Mammary epithelial cell (primary cell): ENCODE data around the gene SLC17A4.

Experiments
- CTCF ChIP-seq, 2 donors: IDR thresholded peaks in 1 of 2; conservative IDR thresholded peaks in 1 of 2; 2 replicates each; pipeline ENCODE4 v1.5.1; 2011 to 2012; ENCODE audit warnings: inconsistent platforms in 2 of 2, low read length in 2 of 2, mild to moderate bottlenecking in 2 of 2, control low read depth in 1 of 2, low read depth in 1 of 2; ENCODE audit not compliant: insufficient read depth in 1 of 2; ENCODE audit errors: extremely low read depth in 1 of 2
- EZH2 ChIP-seq: IDR thresholded peaks from 2 replicates; pipeline ENCODE4 v1.6.1; 2012; ENCODE audit warnings: low read length, inconsistent platforms, borderline replicate concordance

GRCh38 chr6:25713824-25714223 is 40.7 kb upstream of the SLC17A4 start:
- TF ChIP-seq CTCF (conservative IDR thresholded peaks at IDR 0.05 in 1 of 2, IDR thresholded peaks at IDR 0.05 in 1 of 2; ENCODE audit: extremely low read depth in 1 of 2, insufficient read depth in 1 of 2, low read depth in 1 of 2, low read length in 2 of 2) (no peak), EZH2 (no peak)
